Epidermal melanocyte (primary cell): Measurements from ENCODE around the gene RAD9A.

Experiments
- DNase-seq: peaks from one replicate; pipeline ENCODE4 v3.0.0; 2011; ENCODE audit warnings: low spot score; ENCODE audit not compliant: insufficient read length

The RAD9A gene

DNA sequence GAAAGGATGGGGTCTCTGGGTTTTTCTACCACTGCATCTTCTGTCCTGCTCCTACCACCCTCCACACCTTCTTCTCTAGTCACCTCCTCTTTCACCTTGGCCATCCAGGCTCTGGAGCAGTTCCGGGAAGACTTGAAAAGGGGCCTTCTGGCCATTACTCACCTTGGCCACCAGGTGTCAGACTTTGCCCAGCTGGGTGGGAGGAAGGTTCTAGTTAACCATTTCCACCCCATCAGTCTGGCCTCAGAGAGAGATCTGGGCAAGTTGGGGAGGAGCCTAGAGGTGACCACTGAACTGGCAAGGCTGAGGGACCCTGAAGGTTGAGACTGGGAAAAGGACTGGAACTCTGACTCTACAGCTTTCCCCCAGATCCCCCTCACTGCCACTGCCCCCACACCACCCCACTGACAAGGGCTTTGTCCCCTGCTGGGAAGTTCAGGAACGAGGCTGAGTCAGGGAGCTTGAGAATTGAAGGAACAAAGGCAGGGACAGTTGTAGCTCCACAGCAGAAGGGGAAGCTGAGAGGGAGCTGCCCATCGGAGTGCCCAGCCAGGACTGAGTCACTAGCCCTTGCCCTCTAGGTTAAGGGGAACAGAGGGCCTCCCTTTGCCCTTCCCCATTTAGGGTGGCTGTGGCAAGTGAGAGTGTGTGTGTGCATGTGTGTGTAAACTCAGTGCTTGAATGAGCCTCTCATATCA lies 34.8 kb upstream of the RAD9A start:
- peak; percentile 76 for DNase-seq

DNA sequence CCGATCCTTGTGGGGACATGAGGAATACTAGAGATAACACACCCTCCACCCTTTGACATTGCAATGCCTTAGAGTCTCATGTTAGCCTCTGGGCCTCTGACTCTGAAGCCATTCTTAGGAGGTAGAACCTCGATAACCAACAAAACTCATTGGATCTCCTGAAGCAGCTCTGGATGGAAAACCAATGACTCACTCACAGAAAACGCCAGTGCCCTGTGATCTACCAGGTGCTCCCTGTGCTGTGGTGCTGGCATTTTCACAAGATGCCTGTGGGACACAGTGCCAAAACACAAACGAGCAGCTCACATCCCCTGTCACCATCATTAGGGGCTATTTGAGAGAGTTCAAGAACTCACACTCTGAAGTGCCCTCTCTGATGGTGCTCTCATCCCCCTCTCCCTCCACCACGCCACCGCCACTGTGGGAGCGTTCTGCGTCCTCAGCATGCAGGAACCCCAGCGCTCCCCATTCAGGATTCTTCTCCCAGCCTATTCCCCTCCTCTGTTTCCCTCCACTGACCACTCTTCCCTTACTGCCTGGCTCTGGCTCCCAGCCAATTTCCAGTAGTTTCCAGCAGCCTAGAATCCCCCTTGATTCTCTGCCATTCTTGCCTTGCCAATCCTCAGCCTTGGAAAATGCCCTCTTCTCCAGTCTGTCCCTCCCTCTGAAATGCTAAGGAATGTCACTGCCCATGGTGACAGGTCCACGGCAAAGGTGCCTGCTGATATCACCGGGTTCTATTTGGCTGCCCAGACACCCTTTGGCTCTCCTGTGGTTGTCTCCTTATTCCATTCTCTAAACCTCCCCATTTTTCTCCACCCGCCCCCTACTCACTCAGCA lies 33.7 kb upstream of the RAD9A start:
- no peak for DNase-seq

DNA sequence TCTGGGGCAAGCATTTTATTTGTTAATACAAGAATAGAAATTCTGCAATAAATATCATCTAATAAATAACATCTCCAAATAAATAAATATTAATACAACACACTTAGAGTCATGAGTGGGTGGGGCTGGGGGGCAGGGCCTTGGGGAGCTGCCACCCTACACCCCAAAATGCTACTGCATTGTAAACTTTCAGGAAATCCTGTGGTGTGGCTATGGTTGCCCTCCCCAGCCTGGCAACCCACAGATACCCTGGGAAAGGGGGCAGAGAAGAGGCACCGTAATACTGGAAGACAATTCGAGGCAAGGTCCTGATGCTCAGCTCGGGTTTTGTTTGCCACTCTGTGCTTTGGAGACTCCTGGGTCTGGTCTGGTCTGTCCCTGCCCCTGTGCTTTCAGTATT lies 27.6 kb upstream of the RAD9A start:
- no peak for DNase-seq

DNA sequence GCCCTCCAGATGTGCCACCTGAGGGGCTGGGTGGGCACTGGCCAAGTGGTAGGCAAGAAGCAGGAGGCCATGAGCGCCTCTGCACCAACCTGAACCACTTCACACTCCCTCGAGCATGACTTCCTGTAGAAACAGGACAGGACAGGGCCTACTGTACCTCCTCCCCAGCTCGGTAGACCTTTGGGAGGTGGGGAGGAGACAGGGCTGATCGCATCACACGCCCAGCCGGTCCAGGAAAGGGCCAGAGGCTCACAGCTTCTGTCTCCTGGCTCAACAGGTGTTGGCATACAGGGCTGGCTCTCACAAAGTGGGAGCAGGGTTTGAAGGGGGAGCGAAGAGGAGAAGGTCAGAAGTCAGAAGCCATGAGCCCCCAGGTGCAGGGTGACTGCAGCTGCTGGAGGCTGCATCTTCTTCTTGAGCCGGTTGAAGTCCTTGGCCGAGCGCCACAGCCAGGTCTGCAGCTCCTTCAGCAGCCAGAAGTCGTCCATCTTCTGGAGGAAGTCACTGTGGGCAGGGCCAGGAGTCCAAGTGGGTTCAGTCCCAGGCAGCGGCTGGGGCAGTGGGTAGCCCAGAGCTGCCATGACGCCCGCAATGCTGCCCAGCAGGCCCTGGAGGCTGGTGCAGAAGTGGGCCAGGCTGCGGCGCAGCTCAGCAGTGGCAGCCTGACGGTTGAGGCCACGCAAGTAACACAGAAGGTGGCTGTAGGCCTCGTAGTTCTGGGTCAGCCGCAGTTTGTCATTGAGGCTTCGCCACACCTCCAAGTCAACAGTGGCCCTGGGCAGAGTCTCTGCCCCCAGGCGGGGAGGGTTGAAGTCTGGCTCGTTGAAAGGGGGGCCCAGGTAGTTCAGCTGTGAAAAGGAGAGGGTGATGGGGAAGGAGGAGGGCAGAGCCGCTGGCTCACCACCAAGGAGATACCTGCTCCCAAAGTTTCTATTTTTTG lies 26.7 kb upstream of the RAD9A start:
- DNase-seq, result no peak

DNA sequence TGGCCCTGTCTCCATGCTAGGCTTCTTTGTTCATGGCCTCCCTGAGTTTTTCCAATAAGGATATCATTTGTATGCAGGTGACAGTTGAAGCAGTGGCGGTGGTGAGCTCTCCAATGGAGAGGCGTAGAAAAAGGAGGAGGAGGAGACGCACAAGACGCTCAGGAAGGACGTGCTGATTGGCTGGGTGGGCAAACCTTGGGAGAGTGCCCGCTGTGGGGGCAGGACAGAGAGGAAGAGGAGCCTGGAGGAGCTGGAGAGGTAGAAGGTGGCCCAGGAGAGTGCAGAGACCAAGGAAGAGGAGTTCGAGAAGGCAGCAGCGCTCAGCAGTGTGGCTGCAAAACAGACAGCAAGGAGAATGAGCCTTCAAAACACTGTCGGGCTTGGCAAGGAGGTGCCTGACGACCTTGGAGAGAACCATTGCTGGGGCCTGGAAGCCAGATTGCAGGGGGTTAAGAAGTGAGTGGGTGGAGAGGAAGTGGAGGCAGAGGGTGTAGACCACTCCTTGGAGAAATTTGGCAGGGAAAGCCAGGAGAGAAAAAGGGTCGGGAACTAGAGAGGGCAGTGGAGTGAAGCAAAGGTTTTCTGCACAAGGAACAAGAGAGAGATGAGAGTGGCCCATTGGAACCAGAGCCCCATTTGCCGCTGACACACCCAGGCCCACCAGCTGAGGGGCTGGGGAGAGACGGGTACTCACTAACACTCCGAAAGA lies 25.9 kb upstream of the RAD9A start:
- no peak for DNase-seq

DNA sequence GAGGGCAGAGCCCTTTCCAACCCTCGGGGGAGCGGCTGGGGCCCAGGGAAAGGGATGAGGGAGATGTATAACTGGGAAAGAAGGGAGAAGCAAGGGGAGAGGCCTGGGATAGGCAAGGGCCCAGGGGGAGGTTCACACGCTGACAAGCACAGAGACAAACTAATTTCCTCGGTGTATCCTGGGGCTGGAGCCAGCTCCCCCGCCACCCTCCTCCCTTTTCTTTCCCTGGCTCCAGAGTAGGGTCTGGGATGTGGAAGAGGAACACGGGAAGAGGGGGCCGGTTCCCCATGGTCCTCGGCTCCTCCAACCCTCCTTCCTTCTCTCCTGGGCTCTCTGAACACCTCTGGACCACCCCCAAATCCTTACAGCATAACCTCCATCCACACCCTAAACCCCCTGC lies 25.2 kb upstream of the RAD9A start:
- DNase-seq, result no peak

DNA sequence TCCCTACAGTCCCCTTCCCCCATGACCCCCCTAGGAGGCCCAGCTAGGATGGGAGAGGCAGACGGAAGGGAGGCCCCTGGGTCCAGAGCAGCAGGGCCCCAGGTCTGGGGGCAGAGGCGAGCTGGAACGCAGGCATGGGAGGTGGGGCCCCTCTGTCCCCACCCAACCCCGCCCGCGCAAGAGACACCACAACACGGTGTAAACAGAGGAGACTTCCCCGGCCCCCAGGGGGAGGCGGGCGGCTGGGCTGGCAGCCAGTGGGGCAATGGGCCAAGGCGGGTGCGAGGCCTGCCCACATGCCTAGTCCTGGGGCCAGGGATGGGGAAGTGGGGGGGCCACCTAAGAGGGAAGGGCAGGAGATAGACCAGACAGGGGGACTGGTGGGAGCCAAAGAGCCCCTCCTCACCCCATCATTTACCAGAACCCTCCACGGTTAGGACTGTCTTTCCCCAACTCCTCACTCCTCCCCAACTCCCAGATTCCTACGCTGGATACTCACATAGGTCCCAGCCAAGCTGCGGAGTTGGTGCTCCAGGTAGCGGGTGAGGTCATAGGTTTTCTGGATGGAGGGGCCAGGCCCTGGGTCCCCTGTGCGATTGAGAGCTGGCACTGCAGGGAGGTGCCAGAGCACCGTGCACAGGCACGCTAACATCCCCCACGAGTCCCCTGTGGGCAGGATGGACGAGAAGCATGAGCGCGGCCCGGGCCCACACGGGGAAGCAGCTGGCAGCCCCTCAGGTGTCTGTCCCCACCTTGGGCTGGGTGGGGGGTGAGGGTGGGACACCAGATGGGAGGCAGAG lies 24.6 kb upstream of the RAD9A start:
- DNase-seq, result no peak

DNA sequence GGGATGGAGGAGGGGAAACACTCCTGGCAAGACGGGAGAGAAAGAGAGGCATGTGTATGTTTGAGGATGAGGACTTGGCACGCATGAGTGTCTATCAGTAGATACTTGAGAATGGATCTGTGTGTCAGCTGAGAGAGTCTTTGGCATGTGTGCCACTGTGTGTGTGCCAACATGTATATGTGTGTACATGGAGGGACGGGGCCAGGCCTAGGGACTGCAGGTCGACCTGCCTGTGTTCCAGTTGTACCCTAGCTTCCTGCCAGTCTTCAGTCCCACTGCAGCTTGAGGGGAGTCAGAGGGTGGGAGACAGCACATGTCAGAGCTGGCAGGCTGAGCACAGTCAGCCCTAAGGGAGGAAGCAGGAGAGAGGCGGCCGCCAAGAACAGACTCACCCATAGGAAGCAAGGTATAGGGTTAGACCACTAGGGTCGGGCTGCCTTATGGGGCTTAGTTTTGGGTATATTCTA lies 24.0 kb upstream of the RAD9A start:
- DNase-seq, result no peak

DNA sequence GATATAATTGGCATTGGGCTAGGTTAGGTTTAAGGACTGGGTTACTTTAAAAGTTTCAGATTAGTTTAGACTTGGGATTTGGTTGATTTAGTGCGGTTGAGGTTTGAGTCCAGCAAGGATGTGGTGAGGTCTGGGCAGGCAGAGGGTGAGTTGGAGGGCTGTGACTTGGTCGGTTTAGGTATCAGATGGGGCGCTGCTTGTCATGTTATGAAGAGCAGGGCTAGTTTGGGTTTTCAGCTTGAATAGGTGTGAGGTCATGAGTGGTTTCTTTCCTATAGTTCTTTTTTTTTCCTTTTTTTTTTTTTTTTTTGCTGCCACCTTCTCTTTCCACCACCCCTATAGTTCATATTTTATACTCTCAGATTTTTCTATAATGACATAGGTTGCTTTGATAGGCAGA lies 23.2 kb upstream of the RAD9A start:
- DNase-seq, result no peak

DNA sequence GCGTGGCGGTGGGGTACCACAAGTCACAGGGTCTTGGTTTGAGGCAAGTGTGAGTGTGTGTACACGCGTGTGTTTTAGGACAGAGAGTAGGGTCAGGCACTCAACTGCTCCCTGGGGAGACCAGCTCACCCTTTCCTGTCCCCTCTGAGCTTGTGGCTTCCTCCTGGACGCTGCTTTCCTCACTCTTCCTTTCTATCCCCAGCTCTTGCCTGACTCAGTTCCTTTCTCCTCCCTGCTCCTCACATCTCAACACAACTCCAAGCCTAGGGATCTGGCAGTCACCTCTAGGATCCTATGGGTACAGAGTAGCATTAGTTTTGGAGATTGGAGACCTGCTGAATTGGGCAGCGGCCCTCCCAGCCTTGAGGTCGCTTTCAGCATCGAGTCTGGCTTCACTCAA lies 22.5 kb upstream of the RAD9A start:
- DNase-seq, result no peak

DNA sequence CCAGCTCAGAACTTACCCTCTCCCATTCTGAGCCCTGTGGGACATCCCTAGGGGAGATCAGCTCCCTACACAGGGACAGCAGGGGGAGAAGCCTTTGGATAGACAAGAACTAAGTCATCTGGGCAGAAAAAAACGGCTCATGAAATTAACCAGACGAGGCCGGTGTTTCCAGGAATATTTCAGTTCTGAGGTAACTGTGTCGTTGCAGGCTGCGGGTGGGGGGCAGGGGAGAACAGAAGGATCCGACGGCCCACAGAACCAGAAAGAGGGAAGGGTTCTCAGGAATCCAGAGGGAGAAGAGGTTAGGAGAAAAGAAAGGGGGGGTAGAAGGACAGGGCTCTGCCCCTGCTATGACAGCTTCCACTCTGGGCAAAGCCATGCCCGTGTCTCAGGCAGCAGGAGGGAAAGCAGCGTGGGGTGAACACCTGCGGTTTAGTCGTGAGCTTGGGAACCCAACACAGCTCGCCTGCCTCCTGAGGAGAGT lies 21.9 kb upstream of the RAD9A start:
- DNase-seq, result no peak

DNA sequence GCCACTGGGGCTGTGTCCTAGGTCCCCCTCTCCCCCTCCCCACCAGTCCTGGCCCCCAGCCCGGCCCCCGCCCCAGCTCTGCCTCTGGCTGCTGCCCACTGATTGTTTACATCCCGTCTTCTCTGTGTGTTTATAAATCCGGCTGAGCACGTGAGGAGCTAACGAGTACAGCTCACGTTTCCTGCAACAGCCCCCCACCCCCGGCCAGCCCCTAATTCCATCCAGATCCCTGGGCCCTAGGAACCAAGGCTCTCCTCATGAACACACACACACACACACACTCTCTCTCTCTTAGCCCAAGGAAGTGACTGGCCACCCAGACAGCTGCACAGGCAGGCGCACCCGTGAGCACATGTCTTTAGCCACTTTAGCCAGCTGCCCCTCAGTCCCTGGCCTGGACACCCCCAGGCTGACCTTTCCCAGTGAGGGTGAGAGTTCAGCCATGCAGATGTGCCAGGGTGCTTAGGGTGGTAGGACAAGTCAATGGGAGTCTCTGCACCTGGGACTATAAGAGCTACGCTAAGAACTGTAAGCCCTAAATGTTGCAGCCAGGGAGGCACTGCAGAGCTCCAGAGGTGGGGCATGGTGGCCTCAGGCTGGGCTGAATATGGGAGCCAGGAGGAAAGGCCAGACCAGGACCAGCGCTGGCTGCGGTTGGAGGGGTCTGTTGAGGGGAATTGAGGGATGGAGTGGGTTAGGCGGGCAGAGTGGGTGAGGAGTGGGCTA lies 21.3 kb upstream of the RAD9A start:
- no peak for DNase-seq

DNA sequence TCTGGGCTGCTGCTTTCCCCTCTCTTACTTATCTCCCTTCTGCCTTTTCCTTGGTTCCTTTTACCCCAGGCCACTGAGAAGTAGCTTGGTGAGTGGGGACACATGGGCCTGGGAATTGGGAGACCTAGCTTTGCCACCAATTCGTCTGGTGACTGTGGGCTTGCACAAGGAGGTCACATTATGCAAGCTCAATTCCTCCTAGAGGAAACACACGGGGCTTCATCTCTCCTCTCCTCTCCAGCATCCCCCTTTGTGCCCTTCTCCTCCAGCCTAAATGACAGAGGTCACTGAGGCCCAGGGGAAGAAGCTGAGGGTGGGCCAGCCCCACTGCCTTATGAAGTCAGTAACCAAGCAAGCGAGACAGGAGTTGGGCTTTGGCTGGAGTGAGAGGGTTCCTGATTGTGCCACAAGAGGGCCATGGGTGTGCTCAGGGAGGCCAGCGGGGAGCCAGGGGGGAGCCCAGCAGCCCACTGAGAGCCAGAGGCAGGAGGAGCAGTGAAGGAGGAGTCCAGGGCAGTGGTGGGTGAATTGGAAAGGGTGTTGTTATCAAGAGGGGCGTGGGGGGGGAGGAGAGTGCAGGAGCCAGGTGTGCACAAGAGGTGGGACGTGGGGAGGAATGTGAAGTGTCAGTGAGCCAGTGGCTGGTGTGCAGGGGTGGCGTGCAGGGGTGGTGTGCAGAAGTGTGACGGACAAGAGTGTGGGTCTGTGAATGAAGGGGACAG lies 20.4 kb upstream of the RAD9A start:
- DNase-seq, result peak; percentile 71

DNA sequence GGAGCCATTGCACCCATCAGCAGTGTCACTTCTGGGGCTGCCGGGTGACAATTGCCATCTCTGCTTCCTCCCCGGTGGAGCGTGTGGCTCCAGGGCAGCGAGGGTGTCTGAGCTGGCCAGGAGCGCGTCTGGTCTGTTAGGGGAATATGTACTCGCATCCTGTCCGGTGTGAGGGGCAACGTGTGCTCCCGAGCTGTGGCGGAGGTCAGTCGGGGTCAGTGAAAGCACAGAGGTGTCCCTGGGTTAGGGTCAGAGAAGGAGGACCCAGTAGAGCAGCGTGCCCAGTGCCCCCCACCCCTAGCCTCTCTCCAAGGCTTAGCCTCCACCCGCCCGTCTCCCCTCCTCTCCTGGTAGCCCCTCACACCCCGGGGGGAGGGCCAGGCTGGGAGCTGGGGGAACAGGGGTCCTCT lies 19.9 kb upstream of the RAD9A start:
- no peak for DNase-seq

DNA sequence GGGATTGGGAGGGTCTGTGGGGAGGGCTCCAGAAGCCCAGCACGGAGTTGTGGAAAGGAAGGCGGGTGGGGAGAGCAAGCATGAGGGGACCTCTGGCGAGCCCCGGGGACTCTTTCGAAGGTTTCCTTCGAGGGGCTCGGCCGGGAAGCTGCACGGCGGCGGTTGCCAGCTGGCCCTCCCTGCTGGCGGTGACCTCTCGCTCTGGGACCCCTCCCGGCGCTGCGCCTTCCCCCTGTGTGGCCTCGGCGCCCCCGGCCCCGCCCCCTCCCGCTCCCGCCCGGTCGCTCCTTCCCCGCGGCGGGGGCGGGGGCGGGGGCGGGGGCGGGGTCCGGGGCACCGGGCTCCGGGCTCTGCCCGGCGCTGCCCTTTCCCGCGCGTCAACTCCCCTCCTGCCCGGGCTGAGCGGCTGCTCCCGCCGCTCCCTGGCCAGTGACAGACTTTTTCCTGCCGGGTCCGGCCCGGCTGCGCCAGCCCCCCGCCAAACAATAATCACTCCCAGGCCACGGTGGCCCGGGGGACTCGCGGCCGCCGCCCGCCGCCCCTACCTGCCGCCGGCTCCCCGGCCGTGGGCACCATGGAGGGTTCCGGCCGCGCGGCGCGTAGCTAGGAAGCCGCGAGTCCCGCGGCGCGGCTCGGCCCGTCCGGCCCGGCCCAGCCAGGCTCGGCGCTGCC lies 19.3 kb upstream of the RAD9A start:
- DNase-seq, result no peak

DNA sequence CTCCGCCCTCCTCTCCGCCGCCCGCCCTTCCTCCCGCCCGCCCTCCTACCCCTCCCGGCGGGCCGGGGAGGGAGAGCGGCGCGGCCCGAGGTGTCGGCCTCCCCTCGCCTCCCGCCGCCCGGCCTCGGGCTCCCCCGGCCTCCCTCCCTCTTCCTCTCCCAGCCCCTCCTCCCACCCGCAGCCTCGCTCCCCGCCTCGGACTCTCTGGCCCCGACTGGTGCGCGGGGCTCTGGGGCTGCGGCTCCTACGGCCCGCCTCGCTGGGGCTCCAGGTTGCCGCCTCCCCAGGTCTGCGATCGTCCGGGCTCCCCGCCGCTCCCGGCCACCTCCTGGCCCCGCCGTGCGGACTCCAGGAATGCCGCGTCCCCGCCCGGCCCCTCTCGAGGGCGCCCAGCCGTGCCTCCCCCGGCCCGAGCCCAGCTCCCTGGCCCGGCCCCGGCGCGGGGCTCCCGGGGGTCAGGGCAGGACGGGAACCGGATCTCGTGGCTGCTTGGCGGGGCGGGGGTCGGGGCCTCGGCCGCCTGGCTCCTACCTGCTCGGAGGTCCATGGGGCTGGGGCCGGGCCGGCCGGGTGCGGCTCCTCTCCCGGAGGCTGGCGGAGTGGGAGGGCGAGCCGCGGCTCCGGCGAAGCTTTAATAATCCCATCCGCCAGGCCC lies 18.7 kb upstream of the RAD9A start, which contains the start of gene CLCF1:
TSS of gene CLCF1 (minus strand) at position 606 of the 655 bp plus-strand sequence. CDS start at position 547, 59 bp downstream.
- peak; percentile 77 for DNase-seq
